Effector CD4-positive, alpha-beta T cell (primary cell): ENCODE results near the gene ECSIT.
"Not testable (repeated sequence)": the region's sequence is repeated elsewhere in the genome, so short reads cannot be mapped to it uniquely, and the experiment has no call there.

Source experiments
- DNase-seq: peaks from one replicate; pipeline ENCODE4 v3.0.0-alpha.2; 2020

ECSIT gene

GRCh38 chr19:11475343-11475742, 53.6 kb downstream of the ECSIT start:
- not testable (repeated sequence) for DNase-seq

- no peak for DNase-seq
Observed at GRCh38 chr19:11473725-11474124, 55.2 kb downstream of the ECSIT start.

- DNase-seq = not testable (repeated sequence)
Observed at GRCh38 chr19:11468266-11468845, 60.6 kb downstream of the ECSIT start.

GRCh38 chr19:11465600-11465999, 63.3 kb downstream of the ECSIT start:
- no peak for DNase-seq

GRCh38 chr19:11464333-11465265, 64.3 kb downstream of the ECSIT start:
- DNase-seq = no peak

- no peak for DNase-seq
Observed at GRCh38 chr19:11463391-11463790, 65.5 kb downstream of the ECSIT start.

- DNase-seq = no peak
Observed at GRCh38 chr19:11461453-11461852, 67.5 kb downstream of the ECSIT start.

- DNase-seq = no peak
Observed at GRCh38 chr19:11460207-11460606, 68.7 kb downstream of the ECSIT start.

GRCh38 chr19:11458912-11459311, 70.0 kb downstream of the ECSIT start:
- DNase-seq = not testable (repeated sequence)

GRCh38 chr19:11458236-11458900, 70.6 kb downstream of the ECSIT start:
- DNase-seq = no peak

- no peak for DNase-seq
Observed at GRCh38 chr19:11457831-11458230, 71.1 kb downstream of the ECSIT start.

- no peak for DNase-seq
Observed at GRCh38 chr19:11457115-11457514, 71.8 kb downstream of the ECSIT start.

GRCh38 chr19:11456659-11457058, 72.3 kb downstream of the ECSIT start:
- DNase-seq = no peak
